ENCODE data around the gene ZBTB16. TPM values are rescaled to one million over a fixed set of nuclear protein-coding genes. Genes with fewer than 3 reads are reported as not detected.

ZBTB16 gene
- total RNA-seq, 3 donors from 2014 or later = 236 to 358 (median 271) TPM

DNA sequence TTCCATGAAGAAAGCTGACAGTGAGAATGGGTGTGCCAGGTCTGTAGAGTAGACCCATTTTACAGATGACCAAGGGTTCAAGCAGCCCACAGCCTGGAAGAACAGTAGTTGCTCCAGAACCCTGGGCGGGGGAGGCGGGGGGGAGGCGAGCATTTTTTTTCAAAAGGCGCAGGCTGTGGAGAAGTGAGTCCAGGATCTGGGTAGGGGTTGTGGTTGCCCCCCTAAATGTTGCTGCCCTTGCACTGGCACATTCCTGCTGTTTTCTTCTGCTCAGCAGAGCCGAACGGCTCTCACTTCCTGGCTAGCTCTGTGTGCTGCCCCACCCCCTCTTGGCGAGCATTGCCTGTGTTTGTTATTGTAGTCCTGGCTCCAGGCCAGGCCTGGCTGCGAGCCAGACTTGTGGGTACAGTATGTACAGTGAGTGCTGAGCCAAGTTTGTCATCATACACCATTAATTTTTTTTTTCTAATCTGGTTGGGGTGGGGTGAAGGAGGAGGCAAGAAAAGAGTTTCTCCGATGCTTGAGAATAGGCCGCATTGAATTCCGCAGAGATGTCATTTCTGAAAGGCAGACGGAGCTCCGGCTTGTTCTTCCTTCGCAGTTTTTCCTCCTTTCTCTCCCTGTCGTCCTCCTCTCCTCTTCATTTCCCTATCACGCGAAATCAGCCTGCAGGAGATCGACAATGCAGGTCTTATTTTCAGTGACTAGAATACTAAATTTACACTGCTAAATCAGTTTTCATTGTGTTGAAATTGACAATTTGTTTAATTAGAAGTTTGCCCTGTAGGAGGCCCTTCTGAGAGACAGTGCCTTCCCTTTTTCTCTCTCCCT, 100.5 kb downstream of the ZBTB16 start:
- TF ChIP-seq, protein P1, sequence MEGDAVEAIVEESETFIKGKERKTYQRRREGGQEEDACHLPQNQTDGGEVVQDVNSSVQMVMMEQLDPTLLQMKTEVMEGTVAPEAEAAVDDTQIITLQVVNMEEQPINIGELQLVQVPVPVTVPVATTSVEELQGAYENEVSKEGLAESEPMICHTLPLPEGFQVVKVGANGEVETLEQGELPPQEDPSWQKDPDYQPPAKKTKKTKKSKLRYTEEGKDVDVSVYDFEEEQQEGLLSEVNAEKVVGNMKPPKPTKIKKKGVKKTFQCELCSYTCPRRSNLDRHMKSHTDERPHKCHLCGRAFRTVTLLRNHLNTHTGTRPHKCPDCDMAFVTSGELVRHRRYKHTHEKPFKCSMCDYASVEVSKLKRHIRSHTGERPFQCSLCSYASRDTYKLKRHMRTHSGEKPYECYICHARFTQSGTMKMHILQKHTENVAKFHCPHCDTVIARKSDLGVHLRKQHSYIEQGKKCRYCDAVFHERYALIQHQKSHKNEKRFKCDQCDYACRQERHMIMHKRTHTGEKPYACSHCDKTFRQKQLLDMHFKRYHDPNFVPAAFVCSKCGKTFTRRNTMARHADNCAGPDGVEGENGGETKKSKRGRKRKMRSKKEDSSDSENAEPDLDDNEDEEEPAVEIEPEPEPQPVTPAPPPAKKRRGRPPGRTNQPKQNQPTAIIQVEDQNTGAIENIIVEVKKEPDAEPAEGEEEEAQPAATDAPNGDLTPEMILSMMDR (IDR thresholded peaks at IDR 0.05) = peak in 2 of 3 donors; percentile 8 to 22
- TF ChIP-seq POLR2A (IDR thresholded peaks at IDR 0.05) (peak; percentile 39), POLR2AphosphoS5 (IDR thresholded peaks at IDR 0.05) (peak; percentile 99 to 100 (median 100))
- peak; percentile 99 to 100 for DNase-seq (ENCODE audit: low spot score in 2 of 2)
- Histone ChIP-seq H3K27ac (peak overlapping the region; percentile 96 to 98), H3K4me3 (peak overlapping the region; percentile 6 to 56 (median 39)), H3K9me3 (no peaks in the 10 kb centered on the region), H3K4me1 (peaks cover 52 to 79% of the 10 kb centered on the region in 2 donors), H3K36me3 (no peaks in the 10 kb centered on the region), H3K27me3 (no peaks in the 10 kb centered on the region)
- intact Hi-C loops (cut with DNase I; ENCODE audit: low total_unique reads) = no loop called here

DNA sequence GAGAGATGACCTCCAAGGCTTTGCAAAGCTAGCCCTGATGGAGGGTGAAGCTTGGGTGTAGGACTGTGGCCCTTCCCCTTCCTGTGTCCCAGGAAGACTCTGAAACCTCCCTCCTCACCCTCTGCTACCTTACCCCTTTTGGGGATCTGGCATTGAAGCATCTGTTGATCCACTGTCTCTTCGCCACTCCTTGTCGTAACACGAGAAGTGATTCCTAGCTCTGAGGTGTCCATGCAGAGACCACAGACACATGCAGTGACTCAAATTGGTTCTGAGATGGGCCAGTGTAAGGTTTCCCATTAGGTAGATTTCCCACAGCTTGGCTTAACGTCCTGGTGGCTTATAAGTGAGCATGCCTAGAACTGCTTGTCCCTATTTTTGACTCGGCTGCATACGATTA, 101.4 kb downstream of the ZBTB16 start:
- peak overlapping the region; percentile 6 to 56 (median 39) for H3K4me3 ChIP-seq
- H3K4me1 ChIP-seq = peaks cover 56 to 81% of the 10 kb centered on the region in 2 donors
- intact Hi-C loops (cut with DNase I; ENCODE audit: low total_unique reads) = no loop called here

DNA sequence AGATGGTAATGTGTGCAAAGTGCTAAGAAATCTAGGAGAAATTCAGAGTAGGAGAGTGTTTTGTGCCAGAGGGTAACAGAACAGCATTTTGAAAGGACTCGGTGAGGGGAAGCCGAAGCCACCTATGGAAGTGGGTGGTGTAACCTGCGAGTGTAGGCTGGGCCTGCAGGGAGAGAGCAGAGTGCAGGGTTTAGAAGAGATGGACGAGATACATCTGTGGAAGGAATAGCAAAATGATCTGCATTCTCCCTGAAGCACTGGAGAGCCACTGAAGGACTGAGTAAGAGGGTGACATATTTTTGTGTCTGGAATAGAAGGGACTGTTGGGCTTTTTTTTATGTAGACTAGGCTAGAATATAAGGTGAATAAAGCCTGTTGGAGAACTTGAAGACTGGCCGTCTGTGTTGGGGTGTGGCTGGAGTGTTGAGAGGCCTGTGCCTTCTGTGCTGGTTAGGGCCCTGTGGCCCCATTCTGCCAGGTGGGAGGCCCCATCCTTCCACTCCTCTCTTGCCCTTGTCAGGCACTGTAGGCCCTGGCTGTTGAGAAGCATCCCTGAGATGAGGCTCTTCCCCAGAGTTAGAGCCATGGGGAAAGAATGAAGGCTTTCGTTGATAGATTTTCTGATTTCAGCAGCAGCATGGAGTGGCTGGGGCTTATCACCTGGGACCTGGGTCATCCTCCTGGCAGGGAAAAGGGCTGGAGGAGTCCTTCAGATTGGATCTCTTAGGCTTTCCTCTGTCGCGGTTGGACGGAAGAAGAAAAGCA, 102.2 kb downstream of the ZBTB16 start:
- Histone ChIP-seq H3K9me3 (no peaks in the 10 kb centered on the region), H3K4me1 (peaks cover 57 to 82% of the 10 kb centered on the region in 2 donors)
- intact Hi-C loops (cut with DNase I; ENCODE audit: low total_unique reads) = no loop called here

More for the DNA sequence above, 101.4 kb downstream of the ZBTB16 start:
- no peak for TF ChIP-seq POLR2A (IDR thresholded peaks at IDR 0.05)
- TF ChIP-seq, protein P1 (IDR thresholded peaks at IDR 0.05) = no peak
- no peak for TF ChIP-seq POLR2AphosphoS5 (IDR thresholded peaks at IDR 0.05)
- H3K9me3 ChIP-seq = no peaks in the 10 kb centered on the region
- DNase-seq (ENCODE audit: low spot score in 2 of 2) = no peak
- peak overlapping the region; percentile 96 to 98 for H3K27ac ChIP-seq
- no peaks in the 10 kb centered on the region for H3K36me3 ChIP-seq
- no peaks in the 10 kb centered on the region for H3K27me3 ChIP-seq

DNA sequence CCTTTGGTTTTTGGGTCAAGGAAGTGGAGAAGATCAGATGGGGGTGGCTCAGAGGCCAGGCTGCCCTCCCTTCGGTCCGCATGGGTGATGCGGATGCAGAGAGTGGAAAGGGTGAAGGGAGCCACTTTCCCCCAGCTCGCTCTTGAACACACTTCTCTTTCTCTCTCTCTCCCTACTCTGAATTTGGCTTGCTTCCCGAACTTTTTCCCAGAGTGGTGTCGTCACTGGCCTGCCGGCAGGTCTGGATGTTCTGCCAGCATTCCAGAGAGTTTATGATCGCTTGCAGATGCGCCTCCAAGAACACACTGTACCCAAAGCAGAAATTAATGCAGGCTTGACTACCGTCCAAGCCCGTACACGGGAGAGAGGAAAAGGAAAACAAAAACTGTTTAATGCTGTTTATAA, 103.2 kb downstream of the ZBTB16 start:
- peak; percentile 93 to 97 for DNase-seq (ENCODE audit: low spot score in 2 of 2)
- Histone ChIP-seq H3K4me1 (peaks cover 54 to 79% of the 10 kb centered on the region in 2 donors), H3K27ac (peak overlapping the region; percentile 96 to 98), H3K9me3 (no peaks in the 10 kb centered on the region), H3K4me3 (peak overlapping the region in 2 of 3 donors; percentile 15 to 53), H3K36me3 (no peaks in the 10 kb centered on the region), H3K27me3 (no peaks in the 10 kb centered on the region)
- TF ChIP-seq POLR2AphosphoS5 (IDR thresholded peaks at IDR 0.05) = peak; percentile 97 to 100 (median 100)
- TF ChIP-seq, protein P1 (IDR thresholded peaks at IDR 0.05) = no peak
- intact Hi-C loops (cut with DNase I; ENCODE audit: low total_unique reads) = no loop called here

More for the DNA sequence above, 102.2 kb downstream of the ZBTB16 start:
- peak overlapping the region; percentile 96 to 98 for H3K27ac ChIP-seq
- TF ChIP-seq, protein P1 (IDR thresholded peaks at IDR 0.05) = no peak
- TF ChIP-seq POLR2AphosphoS5 (IDR thresholded peaks at IDR 0.05) (no peak), POLR2A (IDR thresholded peaks at IDR 0.05) (no peak)
- no peaks in the 10 kb centered on the region for H3K36me3 ChIP-seq
- H3K4me3 ChIP-seq = peak overlapping the region in 1 of 3 donors; percentile 56
- H3K27me3 ChIP-seq = no peaks in the 10 kb centered on the region
- no peak for DNase-seq (ENCODE audit: low spot score in 2 of 2)
